ENCODE results near the gene UBASH3A. TPM values are rescaled to one million over a fixed set of nuclear protein-coding genes. Genes with fewer than 3 reads are reported as not detected.
A peak's percentile ranks its signal among the peaks of the same experiment; 100 is the strongest.

The UBASH3A gene
- total RNA-seq, 1 experiment from 2014 or later, result 0.07 TPM

DNA sequence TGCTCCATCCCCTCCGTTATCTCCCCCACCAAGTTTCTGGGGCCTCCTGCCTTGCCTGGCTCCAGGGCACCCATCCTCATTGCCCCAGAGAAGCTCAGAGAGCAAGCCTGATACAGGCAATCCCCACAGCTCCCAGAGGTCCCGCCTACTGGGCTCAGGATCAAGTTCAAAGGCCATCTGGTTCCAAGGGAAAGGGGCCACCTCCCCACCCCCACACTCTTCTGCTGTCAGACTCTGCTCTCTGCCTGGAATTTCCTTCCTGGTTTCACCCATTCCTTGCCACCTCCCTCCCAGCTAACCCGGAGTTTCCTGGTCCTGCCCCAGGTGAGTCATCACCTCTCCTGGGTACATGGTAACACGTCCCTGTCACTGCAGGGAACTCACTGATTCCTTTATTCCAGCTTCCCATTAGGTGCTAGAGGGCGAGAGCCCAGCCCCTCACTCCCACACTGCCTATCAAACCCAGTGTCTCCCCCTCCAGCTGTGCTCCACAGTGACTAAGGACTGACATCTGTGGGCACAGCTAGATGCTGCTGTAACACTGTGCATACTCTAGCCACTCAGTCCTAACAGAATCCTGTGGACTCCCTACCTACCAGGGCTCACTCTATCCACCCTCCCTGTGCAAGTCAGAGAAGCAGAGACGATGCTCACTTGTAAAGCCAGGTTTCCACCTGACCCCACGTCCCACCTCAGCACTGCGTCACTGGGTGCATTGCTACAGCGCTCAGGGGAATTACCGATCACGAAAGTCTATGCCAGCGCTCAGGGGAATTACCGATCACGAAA is 70.5 kb downstream of the UBASH3A start (continued):
- TF ChIP-seq, protein P1, sequence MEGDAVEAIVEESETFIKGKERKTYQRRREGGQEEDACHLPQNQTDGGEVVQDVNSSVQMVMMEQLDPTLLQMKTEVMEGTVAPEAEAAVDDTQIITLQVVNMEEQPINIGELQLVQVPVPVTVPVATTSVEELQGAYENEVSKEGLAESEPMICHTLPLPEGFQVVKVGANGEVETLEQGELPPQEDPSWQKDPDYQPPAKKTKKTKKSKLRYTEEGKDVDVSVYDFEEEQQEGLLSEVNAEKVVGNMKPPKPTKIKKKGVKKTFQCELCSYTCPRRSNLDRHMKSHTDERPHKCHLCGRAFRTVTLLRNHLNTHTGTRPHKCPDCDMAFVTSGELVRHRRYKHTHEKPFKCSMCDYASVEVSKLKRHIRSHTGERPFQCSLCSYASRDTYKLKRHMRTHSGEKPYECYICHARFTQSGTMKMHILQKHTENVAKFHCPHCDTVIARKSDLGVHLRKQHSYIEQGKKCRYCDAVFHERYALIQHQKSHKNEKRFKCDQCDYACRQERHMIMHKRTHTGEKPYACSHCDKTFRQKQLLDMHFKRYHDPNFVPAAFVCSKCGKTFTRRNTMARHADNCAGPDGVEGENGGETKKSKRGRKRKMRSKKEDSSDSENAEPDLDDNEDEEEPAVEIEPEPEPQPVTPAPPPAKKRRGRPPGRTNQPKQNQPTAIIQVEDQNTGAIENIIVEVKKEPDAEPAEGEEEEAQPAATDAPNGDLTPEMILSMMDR (IDR thresholded peaks at IDR 0.05 in 2 of 3, conservative IDR thresholded peaks at IDR 0.05 in 1 of 3; ENCODE audit: borderline replicate concordance in 1 of 3, insufficient read depth in 1 of 3, low read depth in 2 of 3, low read length in 2 of 3), result no peak
- TF ChIP-seq REST (IDR thresholded peaks at IDR 0.05; ENCODE audit: low read depth), result no peak
- no peak for TF ChIP-seq POLR2A (IDR thresholded peaks at IDR 0.05; ENCODE audit: borderline replicate concordance, extremely low read depth, insufficient read depth, insufficient read length)
- TF ChIP-seq EZH2phosphoT487 (IDR thresholded peaks at IDR 0.05; ENCODE audit: borderline replicate concordance), result no peak
- no peak for TF ChIP-seq YY1 (IDR thresholded peaks at IDR 0.05; ENCODE audit: extremely low read depth, insufficient replicate concordance, low read depth, low read length)
- TF ChIP-seq FOSL1 (IDR thresholded peaks at IDR 0.05; ENCODE audit: low read depth), result peak; percentile 73
- TF ChIP-seq JUND (IDR thresholded peaks at IDR 0.05), result peak; percentile 80
- TF ChIP-seq TCF7L2 (IDR thresholded peaks at IDR 0.05; ENCODE audit: borderline replicate concordance, extremely low read depth, insufficient read depth, insufficient read length), result no peak

Measured in HCT116 (cell line).